Measurements from ENCODE around the gene FAM53C.
"Not testable (repeated sequence)": the region's sequence is repeated elsewhere in the genome, so short reads cannot be mapped to it uniquely, and the experiment has no call there.

The FAM53C gene

DNA sequence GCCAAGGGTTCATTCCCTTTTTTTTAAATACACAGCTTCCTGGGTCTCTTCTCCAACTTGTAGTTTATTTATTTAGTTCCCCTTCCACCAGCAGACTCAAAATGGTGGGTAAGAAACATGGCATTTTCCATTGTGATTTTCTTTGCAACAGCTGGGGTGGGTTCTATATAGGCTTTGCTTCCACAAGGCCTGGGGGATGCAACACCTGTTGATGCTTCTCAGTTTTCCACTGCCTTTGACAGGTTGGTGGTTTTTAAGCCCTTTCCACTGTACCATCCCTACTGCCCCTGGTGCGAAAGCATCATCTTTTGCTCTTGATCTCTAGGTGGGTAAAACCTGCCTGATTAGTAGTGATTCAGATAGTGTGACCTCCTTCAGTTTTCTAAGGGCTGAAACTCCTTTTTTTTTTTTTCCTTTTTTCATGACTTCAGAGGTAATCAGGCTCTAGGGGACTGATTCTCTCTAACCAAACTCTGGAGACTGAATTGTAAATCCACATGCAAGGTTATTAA lies 22.9 kb downstream of the FAM53C start:
- Mint-ChIP-seq H3K4me1 (ENCODE audit: low read depth) (peaks cover 39% of the 10 kb centered on the region), H3K4me3 (no peak overlapping the region), H3K36me3 (ENCODE audit: low read depth) (peaks cover 10% of the 10 kb centered on the region), H3K27ac (peak overlapping the region; percentile 73), H3K27me3 (no peaks in the 10 kb centered on the region), H3K9me3 (no peaks in the 10 kb centered on the region)
- DNase-seq, result no peak

GRCh38 chr5:138364576-138364975 lies 26.5 kb downstream of the FAM53C start:
- Mint-ChIP-seq H3K9me3 (no peaks in the 10 kb centered on the region), H3K27me3 (no peaks in the 10 kb centered on the region), H3K36me3 (ENCODE audit: low read depth) (peaks cover 6% of the 10 kb centered on the region), H3K4me1 (ENCODE audit: low read depth) (peaks cover 56% of the 10 kb centered on the region), H3K4me3 (no peak overlapping the region), H3K27ac (no peak overlapping the region)
- DNase-seq, result no peak

DNA sequence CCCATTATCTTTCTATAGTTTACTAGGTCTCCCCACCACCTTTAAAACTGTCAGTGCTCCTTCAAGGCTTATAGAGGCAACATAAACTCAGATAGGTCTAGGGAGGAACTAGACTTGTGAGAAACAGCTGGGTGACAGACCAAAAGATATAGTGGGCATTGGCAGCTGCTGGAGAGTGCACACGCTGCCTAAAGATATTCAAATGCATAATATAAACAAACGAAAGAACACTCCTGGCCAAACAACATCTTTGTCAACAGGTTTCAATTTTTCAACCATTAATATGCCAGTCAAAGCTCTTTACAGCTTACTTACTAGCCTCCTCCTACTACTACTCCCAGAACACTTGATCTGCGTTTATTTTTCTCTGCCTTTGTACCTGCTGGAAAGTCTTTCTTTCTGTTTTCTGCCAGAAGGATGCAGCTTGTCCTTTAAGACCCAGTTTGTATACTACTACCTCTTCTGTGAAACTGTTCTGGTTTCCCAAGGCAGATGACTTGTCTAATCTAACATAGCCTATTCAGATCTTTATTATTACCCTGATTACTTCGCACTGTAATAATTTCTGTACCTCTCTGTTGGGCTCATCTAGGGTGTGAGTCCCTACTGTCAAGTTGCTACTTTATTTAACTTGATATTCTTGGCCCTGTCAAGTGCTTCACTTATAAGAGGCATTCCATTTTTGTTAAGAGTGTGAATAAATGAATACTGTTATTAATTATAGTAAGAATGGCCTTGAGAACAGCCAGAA lies 28.7 kb downstream of the FAM53C start:
- Mint-ChIP-seq H3K27ac (no peak overlapping the region), H3K4me3 (no peak overlapping the region), H3K4me1 (ENCODE audit: low read depth) (peaks cover 45% of the 10 kb centered on the region), H3K27me3 (no peaks in the 10 kb centered on the region), H3K9me3 (no peaks in the 10 kb centered on the region), H3K36me3 (ENCODE audit: low read depth) (peaks cover 4% of the 10 kb centered on the region)
- DNase-seq, result no peak

- Mint-ChIP-seq H3K4me3 (no peak overlapping the region), H3K36me3 (ENCODE audit: low read depth) (peaks cover 20% of the 10 kb centered on the region), H3K9me3 (no peaks in the 10 kb centered on the region), H3K27me3 (no peaks in the 10 kb centered on the region), H3K27ac (peak overlapping the region; percentile 24), H3K4me1 (ENCODE audit: low read depth) (peaks cover 50% of the 10 kb centered on the region)
- DNase-seq, result no peak
These were observed 31.2 kb downstream of the FAM53C start for GRCh38 chr5:138369261-138369660.

DNA sequence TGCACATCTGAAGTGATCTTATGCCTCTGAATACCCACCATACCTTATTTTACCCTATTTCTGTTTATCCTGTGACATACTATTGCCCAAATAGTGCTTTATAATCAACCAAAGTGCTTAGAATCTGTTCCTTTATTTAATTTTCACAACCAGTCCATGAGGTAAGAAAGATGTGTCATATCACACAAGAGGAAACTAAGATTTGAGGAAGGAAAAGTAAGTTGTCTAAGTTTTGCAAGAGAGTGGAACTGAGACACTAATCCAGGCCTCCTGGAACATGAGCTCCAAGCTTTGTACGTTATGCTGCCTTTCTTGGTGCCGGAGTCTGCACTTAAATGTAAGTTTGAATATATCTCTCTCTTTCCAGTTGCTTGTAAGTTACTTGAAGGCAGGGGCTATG lies 31.6 kb downstream of the FAM53C start:
- Mint-ChIP-seq H3K27ac (peak overlapping the region; percentile 24), H3K4me1 (ENCODE audit: low read depth) (peaks cover 46% of the 10 kb centered on the region), H3K4me3 (no peak overlapping the region), H3K27me3 (no peaks in the 10 kb centered on the region), H3K9me3 (no peaks in the 10 kb centered on the region), H3K36me3 (ENCODE audit: low read depth) (peaks cover 24% of the 10 kb centered on the region)
- DNase-seq, result no peak

GRCh38 chr5:138370537-138370936 lies 32.5 kb downstream of the FAM53C start:
- Mint-ChIP-seq H3K9me3 (no peaks in the 10 kb centered on the region), H3K36me3 (ENCODE audit: low read depth) (peaks cover 30% of the 10 kb centered on the region), H3K4me3 (no peak overlapping the region), H3K27ac (no peak overlapping the region), H3K27me3 (no peaks in the 10 kb centered on the region), H3K4me1 (ENCODE audit: low read depth) (peaks cover 43% of the 10 kb centered on the region)
- no peak for DNase-seq

DNA sequence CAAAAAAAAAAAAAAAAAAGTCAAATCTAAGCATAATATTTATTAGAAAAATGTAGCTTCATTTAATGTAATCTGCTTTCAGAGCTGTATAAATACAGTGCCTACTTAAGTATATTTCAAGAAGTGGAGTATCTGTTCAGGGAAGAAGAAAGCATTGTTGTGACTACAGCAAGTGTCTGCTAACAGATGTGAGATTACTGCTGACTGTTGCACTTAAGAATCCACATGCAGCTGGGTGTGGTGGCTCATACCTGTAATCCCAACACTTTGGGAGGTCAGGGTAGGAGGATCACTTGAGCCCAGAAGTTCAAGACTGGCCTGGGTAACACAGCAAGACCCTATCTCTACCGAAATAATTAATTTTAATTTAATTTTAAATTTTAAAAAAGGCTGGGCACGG lies 33.4 kb downstream of the FAM53C start:
- H3K4me1 Mint-ChIP-seq (ENCODE audit: low read depth), result peaks cover 38% of the 10 kb centered on the region
- peak overlapping the region; percentile 44 for H3K27ac Mint-ChIP-seq
- no peaks in the 10 kb centered on the region for H3K9me3 Mint-ChIP-seq
- H3K36me3 Mint-ChIP-seq (ENCODE audit: low read depth), result peaks cover 36% of the 10 kb centered on the region
- no peak overlapping the region for H3K4me3 Mint-ChIP-seq
- H3K27me3 Mint-ChIP-seq, result no peaks in the 10 kb centered on the region
- no peak for DNase-seq

DNA sequence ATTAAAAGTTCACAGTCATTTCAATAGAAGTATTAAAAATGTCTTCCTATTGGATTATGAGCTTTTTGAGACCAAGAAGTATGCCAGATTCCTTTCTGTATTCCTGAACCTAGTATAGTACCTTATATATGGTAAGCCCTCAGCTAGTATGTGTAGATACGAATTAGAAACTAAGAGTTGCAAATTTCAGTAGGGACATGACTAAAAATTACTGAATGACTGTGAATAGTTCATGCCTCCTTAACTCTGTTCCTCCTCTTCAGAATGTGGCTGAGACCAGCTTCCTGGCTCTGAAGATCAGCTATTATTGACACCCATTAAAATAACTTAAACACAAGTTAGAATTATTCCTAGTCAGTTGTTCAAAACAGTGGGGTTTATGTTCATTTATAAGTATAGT lies 34.2 kb downstream of the FAM53C start:
- H3K27ac Mint-ChIP-seq, result peak overlapping the region; percentile 41
- H3K4me3 Mint-ChIP-seq, result no peak overlapping the region
- no peak for DNase-seq
- H3K9me3 Mint-ChIP-seq, result no peaks in the 10 kb centered on the region
- H3K36me3 Mint-ChIP-seq (ENCODE audit: low read depth), result peaks cover 43% of the 10 kb centered on the region
- H3K4me1 Mint-ChIP-seq (ENCODE audit: low read depth), result peaks cover 30% of the 10 kb centered on the region
- no peaks in the 10 kb centered on the region for H3K27me3 Mint-ChIP-seq

GRCh38 chr5:138372653-138373052 lies 34.6 kb downstream of the FAM53C start:
- H3K4me3 Mint-ChIP-seq, result no peak overlapping the region
- peaks cover 30% of the 10 kb centered on the region for H3K4me1 Mint-ChIP-seq (ENCODE audit: low read depth)
- DNase-seq, result no peak
- H3K27me3 Mint-ChIP-seq, result no peaks in the 10 kb centered on the region
- H3K36me3 Mint-ChIP-seq (ENCODE audit: low read depth), result peaks cover 47% of the 10 kb centered on the region
- H3K9me3 Mint-ChIP-seq, result no peaks in the 10 kb centered on the region
- peak overlapping the region; percentile 41 for H3K27ac Mint-ChIP-seq

DNA sequence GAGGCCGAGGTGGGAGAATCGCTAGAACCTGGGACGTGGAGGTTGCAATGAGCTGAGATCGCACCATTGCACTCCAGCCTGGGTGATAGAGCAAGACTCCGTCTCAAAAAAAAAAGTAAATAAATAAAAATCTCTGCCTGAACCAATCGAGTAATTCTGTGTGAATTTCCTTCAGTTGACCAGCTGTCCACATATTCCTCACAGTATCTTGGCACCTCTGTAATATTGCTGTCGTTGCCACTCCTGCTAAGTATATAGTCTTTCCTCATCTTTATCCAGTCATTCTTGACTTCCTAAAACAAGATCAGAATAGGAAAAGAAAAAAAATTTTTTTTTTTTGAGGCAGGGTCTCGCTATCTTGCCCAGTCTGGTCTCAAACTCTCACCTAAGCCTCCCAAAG lies 44.3 kb downstream of the FAM53C start:
- no peak for DNase-seq
- peaks cover 78% of the 10 kb centered on the region for H3K36me3 Mint-ChIP-seq (ENCODE audit: low read depth)
- H3K9me3 Mint-ChIP-seq, result no peaks in the 10 kb centered on the region
- no peak overlapping the region for H3K4me3 Mint-ChIP-seq
- H3K27me3 Mint-ChIP-seq, result no peaks in the 10 kb centered on the region
- no peaks in the 10 kb centered on the region for H3K4me1 Mint-ChIP-seq (ENCODE audit: low read depth)
- no peak overlapping the region for H3K27ac Mint-ChIP-seq

DNA sequence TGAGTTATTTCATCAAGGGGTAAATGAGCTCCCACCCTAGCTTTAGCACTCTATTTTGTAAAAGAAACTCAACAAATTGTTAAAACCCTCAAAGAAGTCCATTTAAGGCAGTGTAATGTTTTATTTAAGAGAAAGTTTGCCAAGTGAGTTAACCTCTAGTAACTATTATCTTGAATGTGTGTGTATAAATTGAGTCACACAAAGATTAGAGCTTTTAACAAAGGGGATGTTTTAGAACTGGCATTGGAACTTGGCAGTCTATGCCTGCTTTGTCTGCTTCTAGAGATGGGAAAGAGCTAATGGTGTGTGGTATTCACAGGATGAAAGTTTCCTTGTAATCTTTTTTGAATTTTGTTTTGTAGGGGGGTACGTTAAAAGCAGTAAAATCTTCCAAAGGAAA lies 47.6 kb downstream of the FAM53C start:
- H3K27ac Mint-ChIP-seq, result no peak overlapping the region
- no peaks in the 10 kb centered on the region for H3K27me3 Mint-ChIP-seq
- peaks cover 66% of the 10 kb centered on the region for H3K36me3 Mint-ChIP-seq (ENCODE audit: low read depth)
- H3K9me3 Mint-ChIP-seq, result no peaks in the 10 kb centered on the region
- no peak for DNase-seq
- H3K4me3 Mint-ChIP-seq, result no peak overlapping the region
- no peaks in the 10 kb centered on the region for H3K4me1 Mint-ChIP-seq (ENCODE audit: low read depth)

- no peaks in the 10 kb centered on the region for H3K4me1 Mint-ChIP-seq (ENCODE audit: low read depth)
- peaks cover 67% of the 10 kb centered on the region for H3K36me3 Mint-ChIP-seq (ENCODE audit: low read depth)
- H3K27ac Mint-ChIP-seq, result no peak overlapping the region
- H3K27me3 Mint-ChIP-seq, result no peaks in the 10 kb centered on the region
- H3K9me3 Mint-ChIP-seq, result no peaks in the 10 kb centered on the region
- no peak for DNase-seq
- no peak overlapping the region for H3K4me3 Mint-ChIP-seq
These were observed 48.2 kb downstream of the FAM53C start for GRCh38 chr5:138386290-138386689.

GRCh38 chr5:138389332-138389731 lies 51.3 kb downstream of the FAM53C start:
- Mint-ChIP-seq H3K36me3 (ENCODE audit: low read depth) (peaks cover 71% of the 10 kb centered on the region), H3K4me1 (ENCODE audit: low read depth) (no peaks in the 10 kb centered on the region), H3K27ac (no peak overlapping the region), H3K9me3 (no peaks in the 10 kb centered on the region), H3K27me3 (no peaks in the 10 kb centered on the region), H3K4me3 (no peak overlapping the region)
- DNase-seq, result no peak

DNA sequence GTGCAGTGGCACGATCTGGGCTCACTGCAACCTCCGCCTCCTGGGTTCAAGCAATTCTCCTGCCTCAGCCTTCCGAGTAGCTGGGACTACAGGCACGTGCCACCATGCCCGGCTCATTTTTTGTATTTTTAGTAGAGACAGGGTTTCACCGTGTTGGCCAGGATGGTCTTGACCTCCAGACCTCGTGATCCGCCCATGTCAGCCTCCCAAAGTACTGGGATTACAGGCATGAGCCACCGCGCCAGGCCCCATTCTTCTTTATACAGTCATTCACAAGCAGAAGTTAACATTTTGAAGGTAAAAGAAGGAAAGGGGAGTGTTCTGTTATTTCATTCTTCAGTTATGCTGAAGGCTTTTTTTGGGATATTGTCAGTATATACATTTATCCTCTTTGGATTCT lies 51.8 kb downstream of the FAM53C start:
- Mint-ChIP-seq H3K27ac (peak overlapping the region; percentile 34), H3K36me3 (ENCODE audit: low read depth) (peaks cover 77% of the 10 kb centered on the region)
- DNase-seq; H3K27me3 Mint-ChIP-seq; H3K4me1 Mint-ChIP-seq (ENCODE audit: low read depth); H3K9me3 Mint-ChIP-seq; H3K4me3 Mint-ChIP-seq: not testable (repeated sequence)

DNA sequence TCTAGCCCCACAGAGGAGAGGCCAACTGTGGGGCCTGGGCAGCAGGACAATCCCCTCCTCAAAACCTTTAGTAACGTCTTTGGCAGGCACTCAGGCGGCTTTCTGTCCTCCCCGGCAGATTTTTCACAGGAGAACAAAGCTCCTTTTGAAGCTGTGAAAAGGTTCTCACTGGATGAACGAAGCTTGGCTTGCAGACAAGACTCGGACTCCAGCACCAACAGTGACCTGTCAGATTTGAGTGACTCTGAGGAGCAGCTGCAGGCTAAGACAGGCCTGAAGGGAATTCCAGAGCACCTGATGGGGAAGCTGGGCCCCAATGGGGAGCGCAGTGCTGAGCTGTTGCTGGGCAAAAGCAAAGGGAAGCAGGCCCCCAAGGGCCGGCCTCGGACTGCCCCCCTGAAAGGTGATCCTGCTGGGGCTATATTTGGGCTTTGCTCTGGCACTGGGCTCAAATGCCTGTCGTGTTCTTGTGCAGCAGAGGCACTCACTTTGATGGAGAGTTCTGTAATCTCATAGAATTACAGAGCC lies 53.9 kb downstream of the FAM53C start:
- H3K36me3 Mint-ChIP-seq (ENCODE audit: low read depth), result peaks cover 74% of the 10 kb centered on the region
- no peaks in the 10 kb centered on the region for H3K27me3 Mint-ChIP-seq
- no peak overlapping the region for H3K27ac Mint-ChIP-seq
- no peak overlapping the region for H3K4me3 Mint-ChIP-seq
- no peaks in the 10 kb centered on the region for H3K9me3 Mint-ChIP-seq
- no peaks in the 10 kb centered on the region for H3K4me1 Mint-ChIP-seq (ENCODE audit: low read depth)
- no peak for DNase-seq

Measured in activated T-cell treated with anti-CD3 and anti-CD28 coated beads, Interleukin-2, amount 50 U/mL, for 24 hours (primary cell).